ENCODE data around the gene PABPC1L.

PABPC1L gene

GRCh38 chr20:44970243-44970757, 60.4 kb downstream of the PABPC1L start:
- FAIRE-seq: no peak

GRCh38 chr20:44973053-44973452, 63.2 kb downstream of the PABPC1L start:
- no peak for FAIRE-seq

GRCh38 chr20:44976698-44977097, 66.8 kb downstream of the PABPC1L start:
- no peak for FAIRE-seq

- no peak for FAIRE-seq
These were observed 69.3 kb downstream of the PABPC1L start for GRCh38 chr20:44979090-44979621.

GRCh38 chr20:44981736-44982406, 72.0 kb downstream of the PABPC1L start:
- FAIRE-seq: no peak

- FAIRE-seq: no peak
These were observed 73.3 kb downstream of the PABPC1L start for GRCh38 chr20:44983093-44983674.

- no peak for FAIRE-seq
These were observed 78.8 kb downstream of the PABPC1L start for GRCh38 chr20:44988631-44989171.

Measured in TTC549 (cell line).